OCI-LY7 (cell line): ENCODE data around the gene RTKN. TPM values are rescaled to one million over a fixed set of nuclear protein-coding genes. Genes with fewer than 3 reads are reported as not detected.

ENCODE experiments used
- BruUV-seq: library from RNA; stranded (reverse); fragments of 400-500 nt; replicated peaks from 2 replicates; lab custom pipeline; 2021; lab: Mats Ljungman, UMichigan
- CTCF ChIA-PET: fragments of 300-600 bp; sonication (Branson Sonifier 250); formaldehyde crosslinking; loops from one replicate; lab custom pipeline; 2022; ENCODE audit warnings: antibody characterized with exemption; ENCODE audit not compliant: unreplicated experiment; lab: Charles Lee
- POLR2A ChIA-PET: fragments of 300-600 bp; sonication (Branson Sonifier 250); formaldehyde crosslinking; loops from one replicate; lab custom pipeline; 2022; ENCODE audit warnings: antibody characterized with exemption; lab: Charles Lee
- DNase-seq: peaks from one replicate; pipeline ENCODE4 v3.0.0-alpha.2; 2015; ENCODE audit warnings: low spot score
- H2AFZ ChIP-seq: fragments of 200-600 bp; sonication (generic), shearing (Covaris generic); 2 replicates; pipeline ENCODE4 v1.6.1; 2014; ENCODE audit warnings: mild to moderate bottlenecking, antibody characterized with exemption, low read length, moderate library complexity
- H3K27ac ChIP-seq: fragments of 200-600 bp; sonication (generic); 2 replicates; pipeline ENCODE4 v1.5.1; 2014; ENCODE audit warnings: mixed run types, low read depth, mild to moderate bottlenecking, moderate library complexity, low read length, inconsistent platforms; ENCODE audit not compliant: poor library complexity, severe bottlenecking
- H3K36me3 ChIP-seq: fragments of 200-600 bp; sonication (generic); 2 replicates; pipeline ENCODE4 v1.6.1; 2014; ENCODE audit warnings: mild to moderate bottlenecking, antibody characterized with exemption, low read length, moderate library complexity, mixed read lengths; ENCODE audit not compliant: insufficient read depth
- H3K4me1 ChIP-seq: fragments of 200-600 bp; sonication (generic); 2 replicates; pipeline ENCODE4 v1.5.1; 2014; ENCODE audit warnings: mild to moderate bottlenecking, low read length; ENCODE audit not compliant: insufficient read depth, poor library complexity, severe bottlenecking
- H3K4me2 ChIP-seq: fragments of 200-600 bp; sonication (generic); 2 replicates; pipeline ENCODE4 v1.6.1; 2014; ENCODE audit warnings: mild to moderate bottlenecking, low read length
- H3K4me3 ChIP-seq: fragments of 200-600 bp; sonication (generic); 2 replicates; pipeline ENCODE4 v1.5.1; 2014; ENCODE audit warnings: mild to moderate bottlenecking, low read depth, low read length; ENCODE audit not compliant: poor library complexity, severe bottlenecking
- H3K79me2 ChIP-seq: fragments of 200-600 bp; sonication (generic); 2 replicates; pipeline ENCODE4 v1.6.1; 2016; ENCODE audit warnings: low read depth, mild to moderate bottlenecking, low read length, moderate library complexity, mixed read lengths; ENCODE audit not compliant: insufficient read depth
- H3K9me2 ChIP-seq: fragments of 200-600 bp; sonication (generic); 2 replicates; pipeline ENCODE4 v1.6.1; 2016; ENCODE audit warnings: mild to moderate bottlenecking, low read length, mixed read lengths; ENCODE audit not compliant: insufficient read depth
- H3K9me3 ChIP-seq: fragments of 200-600 bp; sonication (generic); 2 replicates; pipeline ENCODE4 v1.6.1; 2014; ENCODE audit warnings: mild to moderate bottlenecking, mixed run types, low read length, mixed read lengths
- H4K20me1 ChIP-seq: fragments of 200-600 bp; sonication (generic); 2 replicates; pipeline ENCODE4 v1.6.1; 2014; ENCODE audit warnings: mild to moderate bottlenecking, antibody characterized with exemption, low read length, moderate library complexity, mixed read lengths; ENCODE audit not compliant: insufficient read depth
- CTCF ChIP-seq: fragments of 200-600 bp; sonication (generic); conservative IDR thresholded peaks from 2 replicates; pipeline ENCODE4 v1.5.1; 2014; ENCODE audit warnings: mild to moderate bottlenecking, antibody characterized with exemption, low read length, moderate library complexity, mixed read lengths
- EZH2phosphoT487 ChIP-seq: fragments of 200-600 bp; sonication (generic); IDR thresholded peaks from 2 replicates; pipeline ENCODE4 v1.6.1; 2018; ENCODE audit warnings: low read depth, borderline replicate concordance, mild to moderate bottlenecking, mixed run types, antibody characterized with exemption, low read length, moderate library complexity, mixed read lengths
- intact Hi-C: fragments of 100-400 bp; cut with micrococcal nuclease; formaldehyde crosslinking; loops from one replicate; pipeline ENCODE4 v1.10.0; 2022; ENCODE audit not compliant: unreplicated experiment
- total RNA-seq, 2 experiments: library from RNA; depleted of rRNA in 1 of 2; stranded (reverse); fragments of >200 nt in 1 of 2; shearing (Covaris generic) in 1 of 2; gene quantifications; 2 replicates each; pipeline ENCODE4 v1.2.3, GENCODE V29; 2014 to 2022

RTKN gene
- total RNA-seq, 2 experiments from 2014 or later, result 2.3 to 7.7 TPM

GRCh38 chr2:74436111-74436805 is 5.5 kb downstream of the RTKN start:
- CTCF ChIA-PET, result no interaction called here
- H3K4me3 ChIP-seq, result no peak overlapping the region
- H3K4me1 ChIP-seq, result peaks cover 25% of the 10 kb centered on the region
- H3K4me2 ChIP-seq, result no peak overlapping the region
- POLR2A ChIA-PET, result no interaction called here
- intact Hi-C loops, result no loop called here
- no TSS peak for BruUV-seq
- H4K20me1 ChIP-seq, result no peaks in the 10 kb centered on the region
- H3K36me3 ChIP-seq, result no peaks in the 10 kb centered on the region
- no peak for DNase-seq
- no peak for TF ChIP-seq CTCF
- TF ChIP-seq EZH2phosphoT487, result no peak
- no peak overlapping the region; the same call in 1 of the 2 replicates for H2AFZ ChIP-seq
- no peaks in the 10 kb centered on the region for H3K9me2 ChIP-seq
- H3K79me2 ChIP-seq, result no peaks in the 10 kb centered on the region
- no peaks in the 10 kb centered on the region for H3K9me3 ChIP-seq
- H3K27ac ChIP-seq, result no peak overlapping the region

DNA sequence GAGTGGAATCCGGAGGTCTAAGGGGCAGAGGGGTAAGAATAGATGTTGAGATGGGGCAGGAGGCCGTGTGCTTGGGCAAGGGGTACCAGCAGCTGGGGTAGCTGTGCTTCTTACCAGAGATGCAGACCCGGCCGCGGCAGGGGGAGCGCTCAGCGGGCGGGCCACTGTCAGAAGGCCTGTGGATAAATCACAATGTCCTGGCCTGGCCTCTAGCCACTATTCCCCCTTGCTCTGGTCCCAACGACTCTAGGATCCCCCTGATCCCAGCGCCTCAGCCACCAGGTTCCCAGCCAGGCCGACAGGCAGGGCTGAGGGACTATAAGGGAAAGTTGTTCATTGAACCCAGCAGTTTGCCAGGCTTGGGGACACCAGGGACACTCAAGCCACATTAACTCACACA is 11.2 kb downstream of the RTKN start:
- Histone ChIP-seq H3K4me3 (no peak overlapping the region), H3K4me1 (no peaks in the 10 kb centered on the region), H3K9me2 (no peaks in the 10 kb centered on the region), H3K9me3 (no peaks in the 10 kb centered on the region), H3K4me2 (no peak overlapping the region), H3K27ac (no peak overlapping the region), H3K36me3 (no peaks in the 10 kb centered on the region), H2AFZ (no peak overlapping the region), H4K20me1 (no peaks in the 10 kb centered on the region), H3K79me2 (no peaks in the 10 kb centered on the region)
- TF ChIP-seq EZH2phosphoT487 (no peak), CTCF (no peak)
- CTCF ChIA-PET, result no interaction called here
- BruUV-seq, result no TSS peak
- no peak for DNase-seq
- intact Hi-C loops, result no loop called here
- POLR2A ChIA-PET, result no interaction called here
